Ishikawa (cell line): ENCODE results near the gene PCIF1.

ENCODE experiments used
- CEBPB ChIP-seq: IDR thresholded peaks from 2 replicates; pipeline ENCODE4 v1.6.1; 2012
- CREB1 ChIP-seq: IDR thresholded peaks from 2 replicates; pipeline ENCODE4 v1.6.1; 2012; ENCODE audit warnings: low read depth
- EGR1 ChIP-seq: IDR thresholded peaks from 2 replicates; pipeline ENCODE4 v1.6.1; 2012
- EP300 ChIP-seq: IDR thresholded peaks from 2 replicates; pipeline ENCODE4 v1.6.1; 2012; ENCODE audit warnings: borderline replicate concordance
- FOXM1 ChIP-seq: IDR thresholded peaks from 2 replicates; pipeline ENCODE4 v1.6.1; 2012; ENCODE audit warnings: low read depth, borderline replicate concordance
- NFIC ChIP-seq: IDR thresholded peaks from 2 replicates; pipeline ENCODE4 v1.6.1; 2012
- RAD21 ChIP-seq: IDR thresholded peaks from 2 replicates; pipeline ENCODE4 v1.6.1; 2012; ENCODE audit warnings: low read depth
- REST ChIP-seq: IDR thresholded peaks from 2 replicates; pipeline ENCODE4 v1.6.1; 2012; ENCODE audit warnings: low read depth, mild to moderate bottlenecking
- TAF1 ChIP-seq: IDR thresholded peaks from 2 replicates; pipeline ENCODE4 v1.6.1; 2012; ENCODE audit warnings: low read depth, mild to moderate bottlenecking
- TCF12 ChIP-seq: IDR thresholded peaks from 2 replicates; pipeline ENCODE4 v1.6.1; 2012; ENCODE audit warnings: low read depth
- TEAD4 ChIP-seq: IDR thresholded peaks from 2 replicates; pipeline ENCODE4 v1.6.1; 2012
- USF1 ChIP-seq: IDR thresholded peaks from 2 replicates; pipeline ENCODE4 v1.6.1; 2012
- YY1 ChIP-seq: IDR thresholded peaks from 2 replicates; pipeline ENCODE4 v1.6.1; 2012; ENCODE audit warnings: low read depth
- ZBTB7A ChIP-seq: IDR thresholded peaks from 2 replicates; pipeline ENCODE4 v1.6.1; 2012; ENCODE audit warnings: low read depth
- TF ChIP-seq, protein P1 (sequence below): IDR thresholded peaks from 2 replicates; pipeline ENCODE4 v1.6.1; 2012

Gene PCIF1

GRCh38 chr20:45927071-45927878 is 7.2 kb upstream of the PCIF1 start:
- no peak for TF ChIP-seq CEBPB
- TF ChIP-seq REST: no peak
- TF ChIP-seq RAD21: no peak
- TF ChIP-seq, protein P1, sequence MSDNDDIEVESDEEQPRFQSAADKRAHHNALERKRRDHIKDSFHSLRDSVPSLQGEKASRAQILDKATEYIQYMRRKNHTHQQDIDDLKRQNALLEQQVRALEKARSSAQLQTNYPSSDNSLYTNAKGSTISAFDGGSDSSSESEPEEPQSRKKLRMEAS: no peak
- TF ChIP-seq TAF1: no peak
- TF ChIP-seq EP300: no peak
- no peak for TF ChIP-seq CREB1
- no peak for TF ChIP-seq FOXM1
- TF ChIP-seq USF1: no peak
- TF ChIP-seq TEAD4: no peak
- no peak for TF ChIP-seq ZBTB7A
- TF ChIP-seq EGR1: no peak
- TF ChIP-seq YY1: no peak
- no peak for TF ChIP-seq TCF12
- TF ChIP-seq NFIC: no peak

- TF ChIP-seq EP300 (no peak), NFIC (peak; percentile 47; the same call in 1 of the 2 replicates), REST (no peak), EGR1 (0 out of 2 replicates have a peak, but pooled peaks have one; percentile 21), FOXM1 (no peak), ZBTB7A (no peak), TAF1 (peak; percentile 27; the same call in 1 of the 2 replicates)
These were observed 1.0 kb upstream of the PCIF1 start for GRCh38 chr20:45933266-45934045.

DNA sequence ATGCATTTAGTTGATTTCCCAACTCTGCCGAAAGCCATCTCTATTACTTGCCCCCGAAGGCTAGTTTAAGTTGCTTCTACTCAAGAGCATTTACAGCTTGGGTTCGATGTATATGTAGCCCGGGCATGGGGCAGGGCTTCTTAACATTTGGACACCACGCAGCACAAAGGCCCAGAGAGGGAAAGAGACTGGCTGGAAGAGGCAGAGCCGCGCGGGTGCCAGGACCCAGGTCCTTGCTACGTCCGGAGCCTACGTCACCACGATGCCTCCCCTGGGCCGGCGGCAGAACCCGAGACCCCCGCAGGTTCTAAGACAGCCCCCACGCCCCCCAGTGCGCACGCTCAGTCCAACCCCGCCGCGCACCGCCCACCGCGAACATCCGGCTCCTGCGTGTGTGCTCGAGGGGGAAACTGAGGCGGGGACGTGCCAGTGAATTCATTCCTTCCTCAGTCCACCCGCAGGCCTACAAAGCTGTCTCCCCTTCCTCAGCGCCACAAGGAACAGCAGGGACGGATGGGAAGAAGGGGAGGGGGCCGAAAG is 367 bp upstream of the PCIF1 start:
- TF ChIP-seq ZBTB7A (peak; percentile 90), YY1 (no peak), CREB1 (no peak; the same call in none of the 2 replicates), FOXM1 (no peak)

- TF ChIP-seq FOXM1 (no peak), ZBTB7A (no peak), RAD21 (no peak), NFIC (no peak), TAF1 (no peak), CREB1 (no peak), CEBPB (no peak), TEAD4 (no peak), EP300 (no peak), USF1 (no peak), TCF12 (no peak)
- TF ChIP-seq, protein P1: no peak
These were observed 1.0 kb downstream of the PCIF1 start for GRCh38 chr20:45935416-45936046.

DNA sequence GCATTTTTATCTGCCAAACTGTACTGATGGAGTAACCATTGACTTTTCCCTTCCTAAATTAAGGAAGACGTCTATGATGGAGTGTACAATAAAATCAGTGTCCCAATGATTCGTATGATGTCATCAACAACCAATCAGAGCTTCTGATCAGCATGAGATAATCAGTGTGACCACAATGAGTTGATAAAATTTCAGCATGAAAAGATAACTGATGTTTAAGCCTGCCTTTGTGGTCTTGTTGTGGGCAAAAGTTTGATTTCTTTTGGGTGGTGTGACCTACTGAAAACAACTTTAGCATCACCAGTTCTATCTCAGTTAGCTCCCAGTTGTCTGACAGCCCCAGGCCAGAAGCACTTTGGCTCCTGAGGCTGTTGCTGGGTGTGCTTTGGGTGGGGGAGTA is 3.3 kb downstream of the PCIF1 start:
- TF ChIP-seq, protein P1: no peak
- no peak for TF ChIP-seq ZBTB7A
- no peak for TF ChIP-seq CEBPB
- TF ChIP-seq REST: no peak
- TF ChIP-seq TEAD4: no peak
- TF ChIP-seq CREB1: no peak
- TF ChIP-seq EGR1: no peak
- TF ChIP-seq FOXM1: no peak
- TF ChIP-seq YY1: no peak
- TF ChIP-seq RAD21: no peak
- no peak for TF ChIP-seq TCF12
- TF ChIP-seq NFIC: no peak
- TF ChIP-seq TAF1: no peak
- TF ChIP-seq EP300: no peak
- TF ChIP-seq USF1: no peak
